HepG2 (cell line): ENCODE measurements around the gene ADAMTS17. TPM values are rescaled to one million over a fixed set of nuclear protein-coding genes. Genes with fewer than 3 reads are reported as not detected.

ENCODE experiments used
- ATAC-seq: fragments of 200-7000 bp; cut with Tn5 transposase; 3 replicates; pipeline ENCODE4 v1.9.1; 2020; ENCODE audit warnings: mild to moderate bottlenecking, moderate library complexity
- BruUV-seq: library from RNA; stranded (reverse); fragments of 400-500 nt; replicated peaks from 2 replicates; lab custom pipeline; 2021; lab: Mats Ljungman, UMichigan
- CTCF ChIA-PET: fragments of 300-600 bp; formaldehyde crosslinking; extraction: SDS; loops from one replicate; lab custom pipeline; 2021; ENCODE audit warnings: low total read pairs, inconsistent platforms, low intra/inter-chr PET ratio; lab: Yijun Ruan, JAX
- POLR2A ChIA-PET: fragments of 350-600 bp; sonication (Branson Sonifier 250); formaldehyde crosslinking; loops from one replicate; lab custom pipeline; 2020; ENCODE audit warnings: antibody characterized with exemption, inconsistent platforms; lab: Yijun Ruan, JAX
- DNase-seq: peaks from one replicate; pipeline ENCODE4 v3.0.0-alpha.2; 2015; ENCODE audit warnings: low spot score
- FAIRE-seq: peaks from 3 replicates; lab custom pipeline; 2011; peaks lifted over from hg19 to GRCh38; lab: Jason Lieb, UNC
- H2AFZ ChIP-seq: one replicate; pipeline ENCODE4 v1.6.1; 2011; ENCODE audit warnings: low read length, inconsistent platforms
- H3K27ac ChIP-seq: fragments of 300-600 bp; 3 replicates; pipeline ENCODE4 v1.8.0; 2011; ENCODE audit warnings: mixed run types, mild to moderate bottlenecking, mixed read lengths, low read length, inconsistent platforms; ENCODE audit not compliant: insufficient read depth; ENCODE audit errors: extremely low read length
- H3K27me3 ChIP-seq, 2 experiments: fragments of 200-600 bp in 1 of 2; 2 replicates in 1 of 2; 3 replicates in 1 of 2; pipeline versions ENCODE4 v1.6.0 to v1.8.0; 2011; ENCODE audit warnings: low read length in 2 of 2, mild to moderate bottlenecking in 2 of 2, moderate library complexity in 2 of 2, inconsistent platforms in 1 of 2; ENCODE audit not compliant: insufficient read depth in 2 of 2, control insufficient read depth in 1 of 2
- H3K36me3 ChIP-seq, 2 experiments: fragments of 200-600 bp in 1 of 2; replicated peaks in 1 of 2; 2 replicates in 1 of 2; 3 replicates in 1 of 2; pipeline versions ENCODE4 v1.5.1 to v1.8.0; 2011; ENCODE audit warnings: low read length in 2 of 2, inconsistent platforms in 1 of 2; ENCODE audit not compliant: insufficient read depth in 2 of 2, control insufficient read depth in 1 of 2
- H3K4me1 ChIP-seq: 2 replicates; pipeline ENCODE4 v1.5.1; 2012; ENCODE audit warnings: low read length, inconsistent platforms; ENCODE audit not compliant: insufficient read depth
- H3K4me2 ChIP-seq: 2 replicates; pipeline ENCODE4 v1.6.0; 2011; ENCODE audit warnings: low read depth, low read length, inconsistent platforms
- H3K4me3 ChIP-seq, 3 experiments: fragments of 200-600 bp in 1 of 3; sonication (generic), shearing (Covaris generic) in 1 of 3; replicated peaks in 1 of 3; 2 replicates each; pipeline ENCODE4 v1.5.1; 2011 to 2016; ENCODE audit warnings: low read length in 3 of 3, inconsistent platforms in 2 of 3, low read depth in 2 of 3, mild to moderate bottlenecking in 2 of 3, control low read depth in 1 of 3, mixed read lengths in 1 of 3; ENCODE audit not compliant: insufficient read depth in 1 of 3
- H3K79me2 ChIP-seq: one replicate; pipeline ENCODE4 v1.6.1; 2011; ENCODE audit warnings: low read length, inconsistent platforms; ENCODE audit not compliant: insufficient read depth
- H3K9ac ChIP-seq: 2 replicates; pipeline ENCODE4 v1.6.0; 2011; ENCODE audit warnings: mild to moderate bottlenecking, low read depth, low read length, inconsistent platforms; ENCODE audit not compliant: insufficient read depth
- H3K9me3 ChIP-seq: 2 replicates; pipeline ENCODE4 v1.5.1; 2012; ENCODE audit warnings: mild to moderate bottlenecking, low read length
- H4K20me1 ChIP-seq: 2 replicates; pipeline ENCODE4 v1.6.0; 2011; ENCODE audit warnings: inconsistent platforms, mild to moderate bottlenecking, low read length, moderate library complexity; ENCODE audit not compliant: insufficient read depth
- AHR ChIP-seq: IDR thresholded peaks from 2 replicates; pipeline ENCODE4 v1.6.1; 2018; ENCODE audit warnings: missing genetic modification reagents, missing compliant biosample characterization
- CBX5 ChIP-seq: sonication (generic); formaldehyde crosslinking; IDR thresholded peaks from 2 replicates; pipeline ENCODE4 v1.4.0; 2020; ENCODE audit warnings: missing genetic modification reagents, borderline replicate concordance
- GPBP1L1 ChIP-seq: sonication (generic); formaldehyde crosslinking; IDR thresholded peaks from 2 replicates; pipeline ENCODE4 v1.5.0; 2020; ENCODE audit warnings: mild to moderate bottlenecking, missing genetic modification reagents
- MAFF ChIP-seq: IDR thresholded peaks from 2 replicates; pipeline ENCODE4 v1.6.1; 2011; ENCODE audit warnings: low read depth, low read length, improper control_type of control experiment
- TCF7L2 ChIP-seq: IDR thresholded peaks from 2 replicates; pipeline ENCODE4 v1.6.1; 2011; ENCODE audit warnings: mild to moderate bottlenecking, low read depth, low read length, moderate library complexity
- TGIF2 ChIP-seq: IDR thresholded peaks from 2 replicates; pipeline ENCODE4 v1.6.1; 2016; ENCODE audit warnings: control low read depth, missing compliant biosample characterization
- ZNF33B ChIP-seq: sonication (generic); formaldehyde crosslinking; IDR thresholded peaks from 2 replicates; pipeline ENCODE4 v1.5.1; 2020; ENCODE audit warnings: mild to moderate bottlenecking, missing genetic modification reagents
- ZNF484 ChIP-seq: sonication (generic); formaldehyde crosslinking; IDR thresholded peaks from 2 replicates; pipeline ENCODE4 v1.5.1; 2020; ENCODE audit warnings: mild to moderate bottlenecking, low read depth, missing genetic modification reagents, borderline replicate concordance
- ZNF512B ChIP-seq: sonication (generic); formaldehyde crosslinking; IDR thresholded peaks from 2 replicates; pipeline ENCODE4 v1.5.1; 2020; ENCODE audit warnings: missing genetic modification reagents, mild to moderate bottlenecking, borderline replicate concordance
- WGBS: methylation state at CpG from one replicate; pipeline ENCODE4 v1.1.6; 2017; ENCODE audit warnings: low lambda C conversion rate; 5-methylcytosine and 5-hydroxymethylcytosine counted together
- in situ Hi-C: cut with HindIII; loops from 2 replicates; pipeline ENCODE4 v1.10.0; 2017; ENCODE audit warnings: low pct_unique_long_range_greater_than_20kb; ENCODE audit not compliant: extremely low pct_ligation_motif_present
- intact Hi-C: fragments of 100-400 bp; cut with micrococcal nuclease; formaldehyde crosslinking; loops from one replicate; pipeline ENCODE4 v1.10.0; 2022; ENCODE audit not compliant: unreplicated experiment
- polyA plus RNA-seq, 8 experiments: library from polyadenylated mRNA; depleted of rRNA in 3 of 8; stranded (reverse) in 7 of 8; unstranded in 1 of 8; fragments of >200 nt; fragmentation: Illumina TruSeq in 4 of 8; extraction: Trizol in 4 of 8; gene quantifications; 2 replicates each; pipeline versions ENCODE4 v1.2.1 to v1.2.3, GENCODE V29; 2011 to 2016; ENCODE audit warnings: low read depth in 4 of 8, missing spikeins in 1 of 8, mixed read lengths in 1 of 8; ENCODE audit not compliant: insufficient read depth in 1 of 8
- total RNA-seq, 5 experiments: library from RNA; depleted of rRNA; stranded (reverse); fragments of >200 nt; fragmentation: Illumina TruSeq; extraction: Trizol; gene quantifications; 2 replicates each; pipeline ENCODE4 v1.2.3, GENCODE V29; 2016; ENCODE audit warnings: low read depth in 1 of 5
- TF ChIP-seq, protein P1 (sequence below): sonication (generic); formaldehyde crosslinking; IDR thresholded peaks from 2 replicates; pipeline ENCODE4 v1.4.0; 2020; ENCODE audit warnings: mild to moderate bottlenecking, missing genetic modification reagents

Gene ADAMTS17
- total and polyA plus RNA-seq, 2 of the 13 experiments (the other 11 are each of a cell fraction or from before 2014, with no cell fraction given): 0.02 to 0.04 TPM

DNA sequence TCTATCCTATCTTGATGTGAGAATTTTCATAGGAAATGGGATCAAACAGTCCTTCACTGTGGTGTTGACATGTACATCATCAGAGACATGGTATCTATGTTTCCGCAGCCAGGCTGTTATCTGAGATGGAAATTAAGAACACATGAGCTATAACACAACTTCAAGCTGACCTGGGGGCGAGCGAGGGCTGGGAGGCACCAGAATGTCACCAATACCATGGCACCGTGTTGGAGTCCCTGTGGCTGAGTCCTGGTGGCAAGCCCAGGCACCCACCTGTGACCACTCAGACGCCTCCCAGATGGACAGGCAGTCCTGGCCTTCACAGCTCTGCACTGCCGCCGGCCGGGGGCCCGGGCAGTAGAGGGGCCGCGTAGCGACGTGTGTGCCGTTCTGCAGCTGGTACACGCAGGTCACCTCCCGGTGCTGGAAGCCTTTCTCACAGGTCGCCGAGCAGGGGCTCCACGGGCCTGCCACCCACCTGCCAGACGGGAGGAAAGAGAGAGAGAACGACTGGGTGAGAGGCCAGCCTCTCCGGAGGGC lies 344.6 kb downstream of the ADAMTS17 start:
- Histone ChIP-seq H3K79me2 (no peaks in the 10 kb centered on the region), H4K20me1 (no peaks in the 10 kb centered on the region), H2AFZ (no peak overlapping the region), H3K27me3 (no peaks in the 10 kb centered on the region), H3K4me3 (no peak overlapping the region), H3K36me3 (no peaks in the 10 kb centered on the region), H3K9me3 (no peaks in the 10 kb centered on the region), H3K4me1 (no peaks in the 10 kb centered on the region), H3K27ac (no peak overlapping the region), H3K9ac (no peak overlapping the region), H3K4me2 (no peak overlapping the region)
- in situ Hi-C loops: no loop called here
- intact Hi-C loops: no loop called here
- 58% methylated on average over 9 of the region's 22 CpGs for WGBS
- ChIA-PET POLR2A (no interaction called here), CTCF (no interaction called here)
- TF ChIP-seq TGIF2 (CRISPR knock-in tag) (no peak), TCF7L2 (no peak), ZNF33B (CRISPR knock-in tag) (no peak), AHR (CRISPR knock-in tag) (no peak), MAFF (no peak), ZNF484 (CRISPR knock-in tag) (no peak), GPBP1L1 (CRISPR knock-in tag) (no peak), CBX5 (CRISPR knock-in tag) (no peak), ZNF512B (CRISPR knock-in tag) (no peak)
- TF ChIP-seq, protein P1, sequence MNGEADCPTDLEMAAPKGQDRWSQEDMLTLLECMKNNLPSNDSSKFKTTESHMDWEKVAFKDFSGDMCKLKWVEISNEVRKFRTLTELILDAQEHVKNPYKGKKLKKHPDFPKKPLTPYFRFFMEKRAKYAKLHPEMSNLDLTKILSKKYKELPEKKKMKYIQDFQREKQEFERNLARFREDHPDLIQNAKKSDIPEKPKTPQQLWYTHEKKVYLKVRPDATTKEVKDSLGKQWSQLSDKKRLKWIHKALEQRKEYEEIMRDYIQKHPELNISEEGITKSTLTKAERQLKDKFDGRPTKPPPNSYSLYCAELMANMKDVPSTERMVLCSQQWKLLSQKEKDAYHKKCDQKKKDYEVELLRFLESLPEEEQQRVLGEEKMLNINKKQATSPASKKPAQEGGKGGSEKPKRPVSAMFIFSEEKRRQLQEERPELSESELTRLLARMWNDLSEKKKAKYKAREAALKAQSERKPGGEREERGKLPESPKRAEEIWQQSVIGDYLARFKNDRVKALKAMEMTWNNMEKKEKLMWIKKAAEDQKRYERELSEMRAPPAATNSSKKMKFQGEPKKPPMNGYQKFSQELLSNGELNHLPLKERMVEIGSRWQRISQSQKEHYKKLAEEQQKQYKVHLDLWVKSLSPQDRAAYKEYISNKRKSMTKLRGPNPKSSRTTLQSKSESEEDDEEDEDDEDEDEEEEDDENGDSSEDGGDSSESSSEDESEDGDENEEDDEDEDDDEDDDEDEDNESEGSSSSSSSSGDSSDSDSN (CRISPR knock-in tag): no peak
- BruUV-seq: no TSS peak
- no peak for FAIRE-seq
- no peak for DNase-seq
- no peak for ATAC-seq
